ENCODE data around the gene CHMP6.
"Not testable (repeated sequence)": the region's sequence is repeated elsewhere in the genome, so short reads cannot be mapped to it uniquely, and the experiment has no call there.

The CHMP6 gene

DNA sequence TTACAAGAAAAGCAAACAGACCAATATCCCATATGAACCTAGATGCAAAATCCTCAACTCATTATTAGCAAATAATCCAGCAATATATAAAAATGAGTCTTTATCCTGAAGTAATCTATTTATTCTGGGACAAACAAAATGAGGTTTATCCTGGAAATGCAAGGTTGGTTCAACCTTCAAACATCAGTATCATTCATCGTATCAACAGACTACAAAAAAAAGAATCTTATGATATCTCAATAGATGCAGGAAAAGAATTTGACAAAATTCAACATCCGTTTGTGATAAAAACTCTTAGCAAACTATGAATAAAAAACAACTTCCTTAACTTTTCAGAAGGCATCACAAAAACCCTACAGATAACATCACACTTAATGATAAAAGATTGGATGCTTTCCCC is 24.9 kb downstream of the CHMP6 start:
- no peak for DNase-seq

DNA sequence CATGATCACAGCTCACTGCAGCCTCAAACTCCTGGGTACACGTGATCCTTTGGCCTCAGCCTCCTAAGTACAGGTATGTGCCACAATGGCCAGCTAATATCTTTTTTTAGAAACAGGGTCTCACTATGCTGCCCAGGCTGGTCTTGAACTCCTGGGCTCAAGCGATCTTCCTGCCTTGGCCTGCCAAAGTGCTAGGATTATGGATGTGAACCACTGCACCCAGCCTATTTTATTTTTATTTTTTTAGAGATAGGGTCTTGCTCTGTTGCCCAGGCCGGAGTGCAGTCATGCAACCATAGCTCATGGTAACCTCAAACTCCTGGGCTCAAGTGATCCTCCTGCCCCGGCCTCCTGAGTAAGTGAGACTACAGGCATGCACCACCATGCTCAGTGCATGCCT is 25.7 kb downstream of the CHMP6 start:
- not testable (repeated sequence) for DNase-seq

DNA sequence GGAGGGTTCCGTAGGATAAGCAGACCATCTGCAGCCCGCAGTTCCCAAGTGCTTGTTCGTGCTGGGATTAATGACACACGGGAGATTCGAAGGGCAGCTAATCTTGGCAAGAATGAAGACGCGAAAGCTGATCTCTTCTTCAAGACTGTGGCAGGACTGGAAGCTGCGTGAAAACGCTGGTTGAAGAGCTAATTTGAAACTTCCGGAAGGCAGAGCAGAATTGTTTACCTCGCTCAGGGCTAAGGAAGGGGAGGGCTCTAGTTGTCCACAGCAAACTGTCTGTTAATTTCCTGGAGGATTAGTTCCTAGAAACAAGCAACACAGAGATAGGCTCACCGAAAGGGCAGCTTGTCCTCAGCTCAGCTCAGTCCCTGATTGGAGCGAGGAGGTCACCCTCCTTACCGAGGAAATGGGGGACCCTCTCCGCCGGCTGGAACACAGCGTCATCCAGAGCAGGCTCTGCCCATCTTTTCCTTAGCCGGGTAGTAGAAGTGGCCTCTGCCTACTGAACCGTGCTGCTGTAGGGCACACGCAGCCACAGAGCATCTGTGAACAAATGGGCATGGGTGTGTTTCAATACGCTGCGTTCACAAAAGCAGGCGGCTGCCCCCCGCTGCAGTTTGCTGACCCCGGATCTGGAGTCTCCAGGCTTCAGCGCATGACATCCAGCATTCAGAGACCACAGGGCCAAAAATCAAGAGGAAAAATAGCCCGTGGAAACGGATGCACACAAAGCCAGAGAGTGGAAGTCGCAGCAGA is 26.6 kb downstream of the CHMP6 start:
- DNase-seq, result peak; percentile 60

DNA sequence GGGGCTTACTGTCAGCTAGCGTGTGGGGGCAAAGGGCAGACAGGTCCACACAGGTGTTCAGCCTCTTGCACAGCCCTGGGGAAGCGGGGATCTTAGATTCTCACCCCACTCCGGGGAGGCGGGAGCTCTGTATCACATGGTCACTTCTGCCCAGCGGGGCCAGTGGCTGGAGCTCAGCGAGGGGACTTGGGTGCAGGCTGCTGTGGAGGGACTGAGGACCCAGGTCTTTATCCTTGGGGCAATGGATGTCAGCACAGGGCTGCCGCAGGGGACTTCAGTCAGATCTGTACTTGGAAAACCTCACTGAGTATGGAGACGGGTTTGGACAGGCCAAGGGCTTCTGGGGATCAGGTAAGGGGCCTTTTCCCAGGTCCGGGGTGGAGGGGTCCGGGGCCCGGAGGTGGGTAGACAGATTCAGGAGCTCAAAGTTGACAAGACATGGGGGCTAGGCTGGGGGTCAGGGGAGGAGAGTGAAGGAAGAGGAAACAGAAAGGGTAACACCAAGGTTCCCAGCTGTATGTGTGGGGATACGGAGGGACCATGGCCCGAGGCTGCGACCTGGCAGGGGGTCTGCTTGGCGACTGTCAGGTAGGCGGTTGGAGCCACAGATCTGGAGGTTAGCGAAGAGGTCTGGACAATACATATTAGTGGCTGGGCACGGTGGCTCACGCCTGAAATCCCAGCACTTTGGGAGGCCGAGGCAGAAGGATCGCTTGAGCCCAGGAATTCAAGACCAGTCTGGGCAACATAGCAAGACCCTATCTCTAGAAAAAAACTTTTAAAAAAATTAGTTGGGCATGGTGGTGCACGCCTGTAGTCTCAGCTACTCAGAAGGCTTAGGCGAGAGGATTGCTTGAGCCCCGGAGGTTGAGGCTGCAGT is 28.2 kb downstream of the CHMP6 start:
- DNase-seq, result no peak

DNA sequence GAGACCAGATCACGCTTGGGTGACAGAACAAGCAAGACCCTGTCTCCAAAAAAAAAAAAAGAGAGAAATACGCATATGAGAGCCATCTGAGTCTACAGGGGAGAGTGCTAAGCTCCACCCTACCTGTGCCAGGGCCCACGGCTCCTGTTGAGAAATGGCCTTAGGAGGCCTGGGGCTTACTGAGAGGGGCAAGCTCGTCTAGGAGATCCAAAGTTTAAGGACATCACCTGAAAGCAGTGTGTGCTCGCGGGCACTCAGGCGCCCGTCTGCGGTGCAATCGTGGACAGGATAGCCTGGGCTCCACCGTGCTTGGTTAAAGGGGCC is 28.8 kb downstream of the CHMP6 start:
- no peak for DNase-seq

DNA sequence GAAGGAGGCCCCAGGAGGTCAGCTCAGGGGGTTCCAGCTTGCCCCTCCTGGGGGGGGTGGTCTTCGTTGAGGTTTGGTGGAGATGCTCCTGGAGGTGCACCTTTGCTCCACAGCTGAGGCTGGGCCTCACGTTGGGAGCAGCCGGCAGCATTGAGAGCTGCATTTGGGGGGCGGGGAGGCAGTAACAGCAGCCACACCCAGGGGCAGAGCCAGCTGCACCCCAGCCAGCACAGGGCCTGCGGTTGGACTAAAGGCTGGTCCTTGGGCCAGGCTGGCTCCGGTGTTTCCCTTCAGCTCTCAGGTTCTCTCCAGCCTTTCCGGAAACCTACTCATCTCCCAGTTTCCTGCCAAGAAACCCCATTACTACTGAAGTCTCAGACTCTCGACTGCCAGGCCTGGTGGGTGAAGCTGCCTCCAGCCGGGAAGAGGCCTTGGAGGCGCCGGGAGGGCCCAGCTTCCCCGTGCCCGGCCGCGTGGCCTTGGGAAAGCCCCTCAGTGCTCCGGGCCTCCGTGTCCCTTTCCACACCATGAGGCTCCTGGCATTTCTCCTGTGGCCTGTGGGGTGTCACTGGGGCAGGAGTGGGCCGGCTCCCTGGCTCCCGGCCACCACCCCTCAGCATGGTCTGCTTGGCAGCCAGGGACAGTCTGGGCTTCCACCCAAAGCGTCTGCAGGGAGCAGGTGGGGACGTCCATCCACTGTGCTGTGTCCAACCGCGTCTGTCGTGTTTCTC is 29.3 kb downstream of the CHMP6 start:
- no peak for DNase-seq

DNA sequence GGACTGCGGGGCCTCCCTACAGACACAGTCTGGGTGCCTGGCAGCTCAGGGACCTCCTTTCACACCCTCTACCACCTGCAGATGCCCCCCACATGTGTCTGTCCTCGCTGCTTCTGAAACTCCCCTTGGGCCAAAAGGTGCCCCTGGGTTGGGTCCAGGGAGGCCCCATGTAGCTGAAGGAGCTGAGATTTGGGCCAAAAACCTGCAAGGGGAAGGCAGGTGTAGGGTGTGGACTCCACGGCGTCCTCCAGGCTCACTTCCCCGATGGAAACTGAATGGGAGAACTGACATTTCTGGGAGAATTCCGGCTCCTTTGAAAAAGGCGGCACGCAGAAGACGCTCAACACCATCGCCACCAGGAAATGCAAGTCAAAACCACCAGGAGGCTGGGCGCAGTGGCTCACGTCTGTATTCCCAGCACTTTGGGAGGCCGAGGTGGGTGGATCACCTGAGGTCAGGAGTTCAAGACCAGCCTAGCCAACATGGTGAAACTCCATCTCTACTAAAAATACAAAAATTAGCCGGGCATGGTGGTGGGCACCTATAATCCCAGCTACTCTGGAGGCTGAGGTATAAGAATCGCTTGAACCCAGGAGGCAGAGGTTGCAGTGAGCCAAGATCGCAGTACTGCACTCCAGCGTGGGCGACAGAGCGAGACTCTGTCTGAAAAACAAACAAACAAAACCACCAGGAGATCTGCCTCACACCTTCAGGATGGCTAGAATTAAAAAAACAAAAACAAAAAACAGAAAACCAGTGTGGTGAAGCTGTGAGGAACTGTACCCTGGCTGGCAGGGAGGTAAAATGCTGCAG is 30.1 kb downstream of the CHMP6 start:
- DNase-seq, result no peak

DNA sequence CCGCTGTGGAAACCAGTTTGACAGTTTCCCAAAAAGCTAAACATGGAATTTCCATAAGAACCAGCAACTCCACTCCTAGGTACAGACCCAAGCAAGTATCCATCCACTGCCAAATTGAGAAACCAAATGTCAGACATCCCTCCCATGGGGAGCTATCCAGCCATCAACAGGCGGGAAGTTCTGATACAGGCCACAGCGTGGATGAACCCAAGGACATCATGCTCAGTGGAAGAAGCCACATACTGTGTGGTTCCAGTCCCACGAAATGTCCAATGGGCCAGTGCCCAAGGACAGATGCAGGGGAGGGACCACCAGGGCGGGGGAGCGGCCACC is 30.7 kb downstream of the CHMP6 start:
- no peak for DNase-seq

DNA sequence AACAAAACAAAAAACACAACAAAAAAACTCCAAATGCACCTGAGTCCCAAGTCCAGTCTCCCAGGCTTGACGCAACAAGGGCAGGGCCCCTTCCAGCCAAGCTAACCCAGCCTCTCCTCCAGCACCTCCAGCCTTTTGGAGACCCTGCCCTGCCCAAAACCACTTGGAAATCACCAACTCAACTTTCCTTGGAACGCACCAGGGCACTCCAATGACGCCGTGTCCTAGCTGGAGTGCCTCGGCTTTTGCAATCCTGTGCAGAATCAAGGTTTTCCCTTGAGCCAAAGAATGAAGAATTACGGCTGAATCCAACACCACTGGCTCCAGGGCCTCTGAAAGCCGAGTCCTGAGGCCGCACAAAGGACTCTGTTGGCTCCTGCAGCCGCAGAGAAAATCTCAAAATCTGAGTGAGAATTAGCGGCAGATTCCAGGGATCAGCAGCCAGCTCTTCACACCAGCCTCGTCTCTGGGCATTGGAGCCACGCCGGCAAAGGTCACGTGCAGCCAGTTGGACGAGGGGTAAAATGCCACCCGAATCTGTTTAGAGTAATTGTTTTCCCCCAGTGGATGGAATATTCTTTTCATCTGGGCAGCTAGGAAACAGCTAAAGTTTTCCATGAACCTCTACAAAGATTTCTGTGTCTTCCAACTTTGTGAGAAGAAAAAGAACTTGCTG is 33.6 kb downstream of the CHMP6 start:
- DNase-seq, result no peak

DNA sequence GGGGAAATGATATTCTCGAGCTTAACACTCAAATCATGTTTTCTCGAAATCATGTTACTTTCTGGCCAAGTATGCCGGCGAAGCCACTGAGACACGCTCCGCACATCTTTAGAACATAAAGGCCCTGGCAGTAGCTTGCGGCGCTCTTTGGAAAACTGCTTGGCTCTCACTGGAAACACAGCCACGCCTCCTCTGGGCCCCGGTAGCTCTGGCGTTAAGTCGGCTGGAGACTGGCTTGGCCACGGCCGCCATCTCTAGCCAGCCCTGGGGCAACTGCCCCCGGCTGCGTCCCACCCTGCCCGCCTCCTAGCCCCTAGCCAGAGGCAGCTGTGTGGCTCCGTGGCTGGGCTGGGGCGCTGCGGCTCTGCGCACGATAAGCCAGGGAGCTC is 34.1 kb downstream of the CHMP6 start:
- DNase-seq, result no peak

DNA sequence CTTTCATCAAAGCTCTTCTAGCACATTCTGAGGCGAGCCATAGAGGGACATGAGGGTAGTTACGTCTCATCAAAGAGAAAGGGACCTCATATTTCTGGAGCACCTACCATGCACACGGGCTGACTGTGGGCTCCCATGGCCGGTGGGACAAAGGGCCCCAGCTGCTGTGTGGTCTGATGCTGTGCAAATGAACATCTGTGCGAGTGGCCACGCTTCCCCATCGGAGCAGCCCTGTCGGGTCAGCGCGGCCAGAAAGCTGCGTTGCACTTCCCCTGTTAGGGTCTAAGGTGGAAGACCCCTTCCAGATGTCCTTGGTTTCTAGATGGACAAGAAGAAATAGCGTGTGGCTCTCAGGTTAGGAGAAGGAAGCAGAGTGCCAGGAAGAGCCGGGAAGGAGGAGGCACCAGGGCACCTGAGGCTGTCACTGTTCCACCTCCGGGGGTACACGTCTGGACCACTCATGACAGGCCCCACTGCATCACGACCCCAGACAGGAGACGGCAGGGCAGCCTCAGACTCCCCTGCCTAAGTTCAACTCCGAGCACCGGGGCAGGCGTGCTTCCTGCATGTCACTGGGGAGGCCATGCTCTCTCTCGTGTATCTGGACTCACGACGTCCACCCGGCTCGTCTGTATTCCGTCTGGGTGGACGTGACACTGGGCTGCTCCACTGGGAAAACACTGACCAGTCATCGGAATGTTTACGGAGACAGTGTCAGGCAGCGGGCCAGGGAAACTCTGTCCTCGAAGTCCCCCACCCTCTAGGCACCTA is 34.8 kb downstream of the CHMP6 start:
- DNase-seq, result no peak

DNA sequence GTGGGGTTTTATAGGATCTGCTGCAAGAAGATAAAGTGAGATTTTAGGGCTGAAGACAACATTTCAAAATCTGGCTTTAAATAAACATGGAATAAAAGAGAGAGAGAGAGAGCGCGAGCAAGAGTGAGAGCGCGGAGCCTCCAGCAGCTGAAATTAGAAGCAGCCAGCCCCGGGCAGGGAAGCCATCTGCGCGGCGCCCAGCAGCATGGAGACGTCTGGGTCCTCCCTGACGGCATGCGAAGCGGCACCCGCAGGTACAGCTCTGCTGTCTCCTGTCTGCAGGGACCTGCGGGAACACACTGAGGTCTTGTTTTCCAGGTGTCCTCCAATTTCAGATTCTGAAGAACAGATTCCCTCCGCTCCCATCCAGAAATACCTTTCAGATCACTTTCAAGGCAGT is 35.4 kb downstream of the CHMP6 start:
- no peak for DNase-seq

DNA sequence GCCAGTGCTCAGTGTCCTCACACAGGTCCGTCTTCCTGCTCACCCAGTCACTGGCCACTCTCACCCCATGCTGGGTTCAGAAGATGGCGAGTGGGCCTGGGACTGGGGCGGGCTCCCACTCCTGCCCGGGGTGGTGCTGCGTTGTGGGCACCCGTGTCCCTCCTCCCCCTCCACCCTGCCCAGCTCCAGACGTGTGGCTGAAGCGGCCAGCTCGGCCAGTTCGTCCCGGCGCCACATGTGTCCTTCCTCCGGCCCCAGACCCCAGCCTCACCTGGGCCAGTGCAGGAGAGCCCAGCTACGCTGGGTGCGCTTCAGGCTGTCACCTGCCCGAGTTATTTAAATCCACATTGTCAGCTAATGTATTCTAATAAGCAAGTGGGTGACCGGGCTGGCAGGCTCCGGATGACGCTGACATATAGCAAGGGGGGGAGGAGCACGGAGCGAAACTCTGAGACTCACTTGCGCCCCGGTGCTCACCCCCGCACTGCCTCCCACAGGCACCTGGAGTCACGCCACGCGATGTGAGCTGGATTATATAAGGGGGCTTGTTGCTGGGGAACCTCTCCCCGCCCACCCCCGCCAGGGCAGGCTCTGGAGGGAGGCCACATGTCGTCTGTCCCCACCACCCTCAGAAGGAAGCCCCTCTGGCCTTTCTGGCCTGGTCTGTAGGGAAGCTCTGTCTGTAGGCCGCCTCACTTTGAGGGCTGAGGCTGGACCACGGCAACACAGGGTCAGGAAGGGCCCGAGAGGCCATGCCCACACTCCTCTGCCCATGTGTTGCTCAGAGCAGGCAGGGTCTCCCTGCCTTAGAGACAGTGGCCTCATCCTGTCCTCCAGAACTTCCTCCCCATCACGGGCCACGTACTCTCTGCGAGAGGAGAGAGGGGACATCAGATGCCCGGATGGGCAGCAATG is 36.2 kb downstream of the CHMP6 start:
- no peak for DNase-seq

DNA sequence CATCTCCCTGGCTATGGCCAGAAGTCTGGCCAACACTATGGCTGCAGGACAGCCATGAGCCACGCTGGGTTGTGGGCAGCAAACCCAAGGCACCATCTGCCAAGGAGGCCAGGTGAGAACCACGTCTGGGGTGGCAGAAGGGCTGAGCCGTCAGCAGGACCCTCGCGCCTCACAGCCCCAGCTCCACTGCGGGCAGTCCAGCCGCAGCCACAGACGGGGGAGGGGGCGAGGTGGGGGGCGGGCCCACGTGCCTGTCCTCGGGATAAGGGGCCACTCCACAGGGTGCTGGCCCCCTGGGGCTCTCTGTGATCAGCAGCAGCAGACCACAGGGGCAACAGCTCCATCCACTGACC is 36.8 kb downstream of the CHMP6 start:
- no peak for DNase-seq

DNA sequence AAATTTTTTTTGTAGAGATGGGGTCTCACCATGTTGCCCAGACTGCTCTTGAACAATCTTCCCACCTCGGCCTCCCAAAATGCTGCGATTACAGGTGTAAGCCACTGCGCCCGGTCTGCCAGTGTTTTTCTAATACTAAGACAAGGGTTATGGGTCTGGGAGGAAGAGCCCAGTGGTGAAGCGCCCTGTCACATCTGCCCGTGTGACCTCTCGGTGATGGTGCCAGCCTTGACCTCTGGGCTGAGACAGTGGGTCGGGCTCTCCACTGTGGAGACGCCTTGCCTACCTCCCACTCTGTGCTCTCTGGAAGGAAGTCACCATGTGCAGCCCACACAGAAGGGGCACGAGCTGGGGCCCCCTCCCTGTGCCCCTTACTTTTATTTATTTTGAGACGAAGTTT is 38.2 kb downstream of the CHMP6 start:
- no peak for DNase-seq

DNA sequence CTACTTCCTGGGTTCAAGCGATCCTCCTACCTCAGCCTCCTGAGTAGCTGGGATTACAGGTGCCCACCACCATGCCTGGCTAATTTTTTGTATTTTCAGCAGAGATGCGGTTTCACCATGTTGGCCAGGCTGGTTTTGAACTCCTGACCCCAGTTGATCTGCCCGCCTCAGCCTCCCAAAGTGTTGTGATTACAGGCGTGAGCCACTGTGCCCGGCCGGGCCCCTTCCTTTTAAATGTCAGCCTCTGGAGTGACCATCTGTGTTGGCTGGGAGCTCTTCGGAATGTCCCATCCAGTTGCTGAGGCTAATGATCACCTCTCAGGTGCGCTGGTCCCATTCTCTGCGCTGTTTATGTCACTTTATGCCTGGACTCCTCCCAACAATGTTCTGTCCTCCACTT is 38.7 kb downstream of the CHMP6 start:
- DNase-seq, result not testable (repeated sequence)

DNA sequence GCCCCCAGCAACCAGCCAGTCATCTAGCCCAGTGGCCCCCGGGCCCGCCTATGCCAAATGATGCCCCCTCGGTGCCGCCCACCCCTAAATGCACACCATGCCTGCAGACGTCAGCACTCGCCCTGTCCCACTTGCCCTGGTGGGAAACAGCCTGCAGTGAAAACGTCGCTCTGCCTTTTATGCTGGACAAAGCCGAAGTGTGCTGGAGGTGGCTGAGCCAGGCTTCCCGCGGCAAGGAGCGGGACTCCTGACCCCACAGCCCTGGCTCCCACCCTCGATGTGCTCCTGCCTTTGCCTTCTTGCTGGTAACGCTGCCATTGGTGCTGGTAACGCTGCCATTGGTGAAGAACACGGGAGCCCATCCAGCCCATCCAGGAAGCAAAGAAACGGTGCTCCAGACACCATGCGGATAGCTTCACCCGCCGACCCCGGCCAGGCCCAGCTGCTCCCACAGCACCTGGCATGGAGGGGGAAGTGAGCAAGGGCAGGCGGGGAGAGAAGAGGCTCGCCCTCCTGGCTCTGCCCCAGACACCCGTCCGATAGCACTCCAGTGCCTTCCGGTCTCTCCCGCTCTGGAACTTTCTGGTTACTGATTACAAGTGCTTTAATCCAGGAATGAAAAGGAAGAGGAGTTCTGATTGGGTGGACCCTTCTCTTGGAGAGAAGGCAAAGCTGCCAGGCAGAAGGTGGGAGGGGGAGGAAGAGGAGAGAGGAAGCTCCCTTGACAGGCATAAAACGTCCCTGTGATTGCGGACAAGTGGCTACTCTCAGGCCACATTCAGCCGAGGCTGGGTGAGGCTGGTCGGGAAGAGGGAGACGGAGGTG is 39.3 kb downstream of the CHMP6 start:
- DNase-seq, result no peak

DNA sequence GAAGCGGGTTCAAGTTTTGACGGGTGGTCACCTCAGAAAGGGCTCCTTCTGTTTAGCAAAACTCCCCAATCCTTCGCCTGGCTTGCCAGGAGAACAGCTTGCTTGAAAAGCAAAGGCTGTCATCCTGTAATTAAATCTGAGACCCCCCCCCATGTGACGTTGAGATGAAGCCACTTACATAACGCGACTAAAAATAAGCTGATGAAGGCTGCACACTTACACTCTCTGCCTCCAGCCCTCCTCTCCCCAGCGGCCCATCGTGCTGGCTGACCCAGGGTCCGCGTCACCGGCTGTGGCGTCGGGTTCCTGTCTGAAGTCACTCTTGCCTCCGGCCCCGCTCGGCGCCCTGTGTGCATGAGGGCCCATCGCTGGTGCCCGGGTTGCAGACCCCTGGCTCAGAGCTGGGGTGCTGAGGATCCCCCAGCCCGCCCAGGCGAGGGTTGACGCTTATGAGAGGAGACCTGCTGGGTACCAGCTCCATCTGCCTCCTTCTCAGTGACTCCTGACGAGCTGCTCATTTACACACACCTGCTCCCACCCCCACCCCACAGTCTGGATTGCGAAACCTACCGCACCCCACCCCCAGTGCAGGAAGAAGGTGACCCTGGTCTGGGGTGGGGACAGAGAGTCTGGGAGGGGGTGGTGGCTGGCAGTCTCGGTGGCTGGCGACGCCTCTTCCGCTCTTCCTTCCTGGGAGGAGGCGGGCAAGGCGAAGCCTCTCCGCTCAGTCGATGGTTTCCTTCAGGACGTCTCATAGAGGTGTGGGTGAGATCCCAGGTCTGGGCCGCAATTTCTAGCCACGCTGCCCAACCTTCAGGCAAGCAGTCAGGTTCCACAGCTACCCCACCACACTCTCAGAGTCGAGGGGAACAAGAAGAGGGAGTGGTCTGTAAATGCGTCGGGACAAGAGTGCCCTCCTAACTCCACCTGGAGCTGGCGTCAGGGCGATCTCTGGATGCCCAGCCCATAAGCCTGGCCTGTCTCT is 40.2 kb downstream of the CHMP6 start:
- DNase-seq, result no peak
